Esophagus (tissue), 2 donors: ENCODE data around the gene SYAP1. TPM values are rescaled to one million over a fixed set of nuclear protein-coding genes. Genes with fewer than 3 reads are reported as not detected.

Source experiments
- H3K27ac ChIP-seq, 2 donors: one replicate each; pipeline ENCODE4 v1.5.1; 2013; ENCODE audit warnings: low read depth in 2 of 2, mild to moderate bottlenecking in 2 of 2, inconsistent platforms in 1 of 2, low read length in 1 of 2, moderate library complexity in 1 of 2
- H3K27me3 ChIP-seq, 2 donors: one replicate each; pipeline ENCODE4 v1.6.1; 2013; ENCODE audit warnings: low read length in 2 of 2, control low read depth in 1 of 2, mild to moderate bottlenecking in 1 of 2; ENCODE audit not compliant: insufficient read depth in 2 of 2, control insufficient read depth in 1 of 2
- H3K36me3 ChIP-seq, 2 donors: one replicate each; pipeline ENCODE4 v1.6.1; 2013; ENCODE audit warnings: low read length in 1 of 2; ENCODE audit not compliant: control insufficient read depth in 2 of 2, insufficient read depth in 2 of 2
- H3K4me1 ChIP-seq, 2 donors: one replicate each; pipeline ENCODE4 v1.6.1; 2013; ENCODE audit warnings: low read length in 1 of 2; ENCODE audit not compliant: control insufficient read depth in 2 of 2, insufficient read depth in 2 of 2
- H3K4me3 ChIP-seq, 2 donors: one replicate each; pipeline ENCODE4 v1.5.1; 2013; ENCODE audit warnings: low read length in 2 of 2, mild to moderate bottlenecking in 2 of 2, low read depth in 1 of 2, moderate library complexity in 1 of 2
- H3K9me3 ChIP-seq, 2 donors: one replicate each; pipeline ENCODE4 v1.6.1; 2013; ENCODE audit warnings: mild to moderate bottlenecking in 2 of 2, low read depth in 1 of 2, low read length in 1 of 2, moderate library complexity in 1 of 2; ENCODE audit not compliant: control insufficient read depth in 2 of 2, insufficient read depth in 1 of 2
- WGBS, 2 donors: extraction: QIAGEN DNeasy Blood & Tissue Kit; methylation state at CpG; one replicate each; pipeline ENCODE4 v1.1.7; 2013; 5-methylcytosine and 5-hydroxymethylcytosine counted together
- polyA plus RNA-seq, 2 donors: library from polyadenylated mRNA; stranded (reverse); fragments of 200-250 nt; gene quantifications; one replicate each; pipeline ENCODE4 v1.2.3, GENCODE V29; 2013
- donor health status: healthy with polysubstance abuse.
- donor health status: Bipolar disorder and iron deficiency.

The SYAP1 gene
- polyA plus RNA-seq, 2 donors: 11.0 to 15.3 TPM

DNA sequence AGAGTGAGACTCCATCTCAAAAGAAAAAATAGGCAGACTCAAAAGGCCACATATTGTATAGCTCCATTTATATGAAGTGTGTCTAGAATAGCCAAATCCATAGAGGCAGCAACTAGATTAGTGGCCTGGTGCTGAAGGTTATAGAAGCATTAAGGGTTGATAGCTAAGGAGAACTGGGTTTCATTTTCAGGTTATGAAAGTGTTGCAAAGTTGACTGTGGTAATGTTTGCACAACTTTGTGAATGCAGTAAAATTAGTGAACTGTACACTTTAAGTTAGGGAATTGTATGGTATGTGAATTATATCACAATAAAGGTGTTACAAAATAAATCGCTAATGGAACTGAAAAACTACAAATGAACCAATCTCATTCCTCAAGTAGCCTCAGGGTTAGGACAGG lies 95.2 kb downstream of the SYAP1 start:
- Histone ChIP-seq H3K36me3 (no peaks in the 10 kb centered on the region), H3K4me3 (no peak overlapping the region), H3K4me1 (no peaks in the 10 kb centered on the region), H3K27ac (no peak overlapping the region), H3K9me3 (no peaks in the 10 kb centered on the region), H3K27me3 (no peaks in the 10 kb centered on the region)
- 92 to 96% methylated on average over 1 of the region's 1 CpG for WGBS, 2 donors

Other genes with a start within 250 kb of the SYAP1 start
- not detected for gene S100G, start 69.5 kb upstream of the SYAP1 start, polyA plus RNA-seq
- 1 to 10 TPM; 3.7 to 8.0 TPM for gene CTPS2, start 6.9 kb upstream of the SYAP1 start, polyA plus RNA-seq
- 1 to 10 TPM; 4.2 to 7.3 TPM for gene TXLNG, start 66.9 kb downstream of the SYAP1 start, polyA plus RNA-seq
- gene RBBP7, start 150.8 kb downstream of the SYAP1 start, polyA plus RNA-seq: 10 to 100 TPM; 72.0 to 87.0 TPM
- 1 to 10 TPM in 1 of 2 donors, under 1 TPM in 1; 0.51 to 1.3 TPM for gene REPS2, start 227.0 kb downstream of the SYAP1 start, polyA plus RNA-seq